Muscle layer of colon (tissue), 2 donors: ENCODE data around the gene PRKG1.

ENCODE experiments used
- H3K27ac ChIP-seq: one replicate; pipeline ENCODE4 v1.7.0; 2013; ENCODE audit warnings: low read depth, mild to moderate bottlenecking, low read length, moderate library complexity
- H3K27me3 ChIP-seq, 2 donors: one replicate each; pipeline ENCODE4 v1.7.0; 2013; ENCODE audit warnings: low read length in 2 of 2, mild to moderate bottlenecking in 2 of 2; ENCODE audit not compliant: insufficient read depth in 2 of 2, control insufficient read depth in 1 of 2
- H3K36me3 ChIP-seq: one replicate; pipeline ENCODE4 v1.7.0; 2013; ENCODE audit warnings: mild to moderate bottlenecking, low read length; ENCODE audit not compliant: insufficient read depth
- H3K4me1 ChIP-seq: one replicate; pipeline ENCODE4 v1.7.0; 2013; ENCODE audit warnings: mild to moderate bottlenecking, low read length; ENCODE audit not compliant: insufficient read depth
- H3K4me3 ChIP-seq, 2 donors: one replicate each; pipeline ENCODE4 v1.7.0; 2013; ENCODE audit warnings: low read length in 2 of 2, low read depth in 1 of 2, mild to moderate bottlenecking in 1 of 2, moderate library complexity in 1 of 2
- H3K9ac ChIP-seq: one replicate; pipeline ENCODE4 v1.7.0; 2013; ENCODE audit warnings: low read length
- H3K9me3 ChIP-seq: one replicate; pipeline ENCODE4 v1.7.0; 2013; ENCODE audit warnings: mild to moderate bottlenecking, low read length
- donor health status: abdominal sarcoma.
- donor health status: Adenocarcinoma of cecum.

The PRKG1 gene

DNA sequence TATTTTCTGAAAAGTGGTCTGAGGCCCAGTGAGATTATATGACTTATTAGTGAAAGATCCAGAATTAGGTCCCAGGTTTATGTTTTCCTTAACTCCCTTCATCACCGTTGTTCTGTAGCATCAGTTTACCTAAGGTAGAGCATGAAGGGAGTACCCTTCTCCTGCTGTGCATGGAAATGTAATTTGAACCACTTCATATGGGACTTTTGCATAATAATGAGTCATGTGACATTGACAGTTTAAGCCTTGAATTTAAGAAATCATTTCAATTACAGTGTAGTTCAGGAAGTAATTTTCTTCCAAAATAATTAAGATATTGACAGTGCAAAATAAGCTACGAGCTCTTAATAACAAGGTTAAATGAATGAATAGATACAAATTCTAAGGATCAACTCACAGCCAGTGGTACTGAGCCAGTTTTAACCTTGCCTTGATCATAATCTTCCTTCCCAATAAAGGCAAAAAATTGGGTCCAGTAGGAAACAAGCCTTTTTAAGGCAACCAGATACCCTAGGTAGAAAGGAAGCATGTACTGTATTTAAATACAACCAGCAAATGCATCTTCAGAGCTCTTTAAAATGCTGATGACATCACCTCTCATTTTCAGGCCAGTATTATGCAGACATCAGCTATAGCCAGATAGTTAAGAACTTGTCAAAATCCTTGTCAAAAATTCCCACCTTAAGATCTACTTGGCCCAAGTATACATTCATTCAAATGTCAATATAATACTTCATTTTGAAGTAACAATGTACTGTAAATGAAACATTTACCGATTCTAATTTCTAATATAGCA is 1191.0 kb downstream of the PRKG1 start:
- no peaks in the 10 kb centered on the region for H3K9me3 ChIP-seq
- H3K9ac ChIP-seq, result no peak overlapping the region
- H3K27me3 ChIP-seq, result no peaks in the 10 kb centered on the region
- no peaks in the 10 kb centered on the region for H3K4me1 ChIP-seq
- H3K4me3 ChIP-seq, result no peak overlapping the region
- H3K27ac ChIP-seq, result no peak overlapping the region
- no peaks in the 10 kb centered on the region for H3K36me3 ChIP-seq

DNA sequence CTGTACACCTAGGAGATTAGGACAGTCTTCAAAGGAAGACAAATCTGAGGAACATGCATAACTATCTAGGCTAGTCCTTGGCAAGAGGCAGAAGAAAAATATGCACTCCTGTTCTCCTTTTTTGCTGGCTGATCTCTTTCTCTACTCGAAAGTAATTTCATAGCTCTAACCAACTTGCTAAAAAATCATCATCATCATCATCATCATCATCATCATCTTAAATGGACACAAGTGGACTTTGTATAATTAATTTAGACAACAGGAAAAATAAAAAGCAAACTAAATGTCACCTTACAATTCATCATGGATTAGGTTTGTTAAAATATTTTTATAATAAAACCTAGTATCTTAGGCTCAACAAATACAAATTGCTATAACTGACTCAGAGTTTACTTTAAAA is 1192.6 kb downstream of the PRKG1 start:
- Histone ChIP-seq H3K36me3 (no peaks in the 10 kb centered on the region), H3K4me3 (no peak overlapping the region), H3K9ac (no peak overlapping the region), H3K4me1 (no peaks in the 10 kb centered on the region), H3K27ac (no peak overlapping the region), H3K27me3 (no peaks in the 10 kb centered on the region), H3K9me3 (no peaks in the 10 kb centered on the region)

DNA sequence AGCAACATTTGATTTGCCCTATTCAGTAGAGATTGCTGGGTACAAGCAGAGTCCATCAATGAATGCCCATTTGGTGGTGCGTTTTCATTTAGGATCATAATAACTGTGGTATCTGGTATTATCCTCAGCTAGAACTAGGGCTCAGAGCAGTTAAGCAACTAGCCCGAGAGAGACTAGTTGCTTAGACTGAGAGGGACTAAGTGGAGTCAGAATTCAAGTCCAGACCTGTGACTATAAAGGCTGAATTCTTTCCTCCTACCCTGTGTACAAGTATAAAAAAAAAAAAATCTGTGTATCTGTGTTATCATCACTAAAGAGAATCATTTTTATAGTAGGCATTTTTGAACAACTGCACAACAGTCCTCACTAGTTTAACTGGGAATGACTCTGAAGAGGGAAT is 1194.5 kb downstream of the PRKG1 start:
- H3K4me1 ChIP-seq, result no peaks in the 10 kb centered on the region
- no peaks in the 10 kb centered on the region for H3K36me3 ChIP-seq
- no peaks in the 10 kb centered on the region for H3K9me3 ChIP-seq
- no peak overlapping the region for H3K27ac ChIP-seq
- H3K27me3 ChIP-seq, result no peaks in the 10 kb centered on the region
- no peak overlapping the region for H3K9ac ChIP-seq
- no peak overlapping the region for H3K4me3 ChIP-seq

DNA sequence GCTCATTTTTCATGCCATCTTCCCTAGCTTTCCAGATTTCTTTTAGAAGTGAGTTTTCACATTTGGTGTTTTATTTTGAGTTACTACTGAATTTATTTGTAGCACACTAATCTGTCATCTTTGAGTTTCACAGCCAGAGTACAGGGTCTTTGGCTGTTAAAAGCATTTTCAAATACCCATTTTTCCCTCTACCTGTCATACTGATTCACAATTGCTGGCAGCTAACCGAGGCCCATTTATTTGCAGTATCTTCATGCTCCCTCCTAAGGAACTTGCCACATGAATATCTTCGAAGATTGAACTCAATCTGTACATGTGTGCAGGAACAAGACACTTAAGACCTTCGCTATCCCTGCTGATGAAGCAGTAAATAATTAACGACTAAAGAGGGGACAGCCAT is 1194.9 kb downstream of the PRKG1 start:
- Histone ChIP-seq H3K9me3 (no peaks in the 10 kb centered on the region), H3K27me3 (no peaks in the 10 kb centered on the region), H3K27ac (no peak overlapping the region), H3K4me3 (no peak overlapping the region), H3K4me1 (no peaks in the 10 kb centered on the region), H3K9ac (no peak overlapping the region), H3K36me3 (no peaks in the 10 kb centered on the region)

DNA sequence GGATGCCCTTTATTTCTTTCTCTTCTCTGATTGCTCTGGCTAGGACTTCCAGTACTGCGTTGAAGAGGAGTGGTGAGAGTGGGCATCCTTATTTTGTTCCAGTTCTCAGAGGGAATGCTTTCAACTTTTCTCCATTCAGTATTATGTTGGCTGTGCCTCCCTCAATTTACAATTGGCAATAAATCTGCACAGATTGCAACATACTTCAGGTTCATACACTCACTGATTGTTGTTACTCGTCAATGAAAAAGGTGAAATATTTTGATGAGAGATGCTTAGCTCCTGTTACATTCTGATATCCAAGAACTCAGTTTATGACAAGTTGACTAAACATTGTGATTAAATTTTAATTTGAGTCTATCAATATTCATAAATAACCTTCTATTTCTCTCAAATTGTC is 1201.9 kb downstream of the PRKG1 start:
- Histone ChIP-seq H3K36me3 (no peaks in the 10 kb centered on the region), H3K4me3 (no peak overlapping the region), H3K9me3 (no peaks in the 10 kb centered on the region), H3K27ac (no peak overlapping the region), H3K9ac (no peak overlapping the region), H3K27me3 (no peaks in the 10 kb centered on the region), H3K4me1 (no peaks in the 10 kb centered on the region)

DNA sequence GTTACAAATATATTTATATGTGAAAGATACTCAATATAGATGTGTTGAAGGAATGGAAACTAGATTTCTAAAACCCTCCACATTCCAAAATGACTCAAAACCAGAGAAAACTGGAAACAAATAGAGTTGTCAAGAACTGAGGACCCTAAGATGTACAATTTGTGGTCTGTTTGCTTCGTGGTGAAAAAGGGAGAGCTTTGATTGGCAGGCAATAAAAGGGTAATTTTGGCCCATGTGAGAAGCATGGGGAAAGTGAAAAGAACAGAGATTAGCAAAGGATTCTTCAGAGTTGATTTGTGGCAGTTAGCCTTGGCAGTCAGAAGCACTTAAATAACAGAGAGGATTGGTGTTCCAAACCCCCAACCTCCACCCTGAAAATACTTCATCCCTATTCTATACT is 1202.7 kb downstream of the PRKG1 start:
- Histone ChIP-seq H3K9me3 (no peaks in the 10 kb centered on the region), H3K9ac (no peak overlapping the region), H3K27ac (no peak overlapping the region), H3K36me3 (no peaks in the 10 kb centered on the region), H3K27me3 (no peaks in the 10 kb centered on the region), H3K4me3 (no peak overlapping the region), H3K4me1 (no peaks in the 10 kb centered on the region)

DNA sequence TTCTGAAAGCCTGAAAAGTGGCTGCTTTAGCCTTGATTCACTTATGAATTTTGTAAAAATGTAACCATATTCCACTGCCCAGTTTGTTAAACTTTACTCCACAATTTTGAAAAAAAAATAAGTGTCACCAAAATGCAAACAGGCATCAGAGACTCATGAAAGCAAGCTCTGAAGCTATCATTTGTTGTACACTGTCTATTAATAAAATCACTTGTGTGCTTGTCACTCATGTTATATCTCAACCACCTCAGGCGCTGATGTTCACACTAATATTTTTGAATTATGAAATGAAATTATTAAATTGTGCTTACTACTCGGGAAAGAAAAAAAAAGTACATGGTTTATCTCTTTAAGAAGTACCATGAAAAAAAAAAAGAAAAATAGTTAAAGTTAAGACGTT is 1205.3 kb downstream of the PRKG1 start:
- no peaks in the 10 kb centered on the region for H3K4me1 ChIP-seq
- H3K27ac ChIP-seq, result no peak overlapping the region
- H3K9ac ChIP-seq, result no peak overlapping the region
- H3K9me3 ChIP-seq, result no peaks in the 10 kb centered on the region
- H3K4me3 ChIP-seq, result no peak overlapping the region
- peaks cover 6% of the 10 kb centered on the region for H3K36me3 ChIP-seq
- no peaks in the 10 kb centered on the region for H3K27me3 ChIP-seq

DNA sequence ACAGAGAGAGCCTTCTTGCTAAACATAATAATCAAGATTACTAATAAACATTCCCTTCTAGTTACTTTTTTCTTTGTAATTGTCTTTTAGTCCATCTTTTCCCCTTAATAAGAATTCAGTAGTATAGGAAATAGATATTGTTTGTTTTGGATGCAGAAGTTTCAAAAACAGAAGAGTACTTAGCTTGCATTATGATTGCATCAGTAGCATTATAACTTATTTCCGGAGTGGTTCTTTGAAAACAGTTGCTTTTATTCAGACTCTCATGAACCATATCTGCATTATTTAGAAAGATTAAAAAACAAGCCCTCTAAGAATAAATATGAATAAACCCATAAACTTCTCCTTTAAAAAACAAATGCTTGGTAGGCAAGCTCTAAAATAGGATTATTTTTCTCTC is 1205.8 kb downstream of the PRKG1 start:
- Histone ChIP-seq H3K9me3 (no peaks in the 10 kb centered on the region), H3K27ac (no peak overlapping the region), H3K36me3 (peaks cover 6% of the 10 kb centered on the region), H3K9ac (no peak overlapping the region), H3K4me3 (no peak overlapping the region), H3K27me3 (no peaks in the 10 kb centered on the region), H3K4me1 (no peaks in the 10 kb centered on the region)

DNA sequence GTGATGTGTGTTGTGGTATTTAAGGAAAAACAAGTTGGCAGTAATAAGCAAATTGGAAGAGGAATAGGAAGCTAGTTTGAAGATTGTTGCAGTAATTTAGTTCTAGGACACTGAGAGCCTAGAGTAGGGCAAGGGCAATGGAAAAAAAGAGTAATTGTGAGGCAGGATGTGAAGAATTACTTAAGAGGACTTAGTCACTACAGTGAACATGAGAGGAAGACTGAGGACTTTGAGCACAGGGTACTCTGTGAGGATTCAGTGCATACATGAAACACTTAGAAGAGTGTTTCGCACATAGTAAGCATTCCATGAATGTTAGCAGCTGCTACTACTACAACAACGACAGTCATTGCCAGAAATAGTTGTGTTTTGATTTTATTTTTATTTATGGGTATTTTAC is 1208.9 kb downstream of the PRKG1 start:
- H3K4me3 ChIP-seq, result no peak overlapping the region

DNA sequence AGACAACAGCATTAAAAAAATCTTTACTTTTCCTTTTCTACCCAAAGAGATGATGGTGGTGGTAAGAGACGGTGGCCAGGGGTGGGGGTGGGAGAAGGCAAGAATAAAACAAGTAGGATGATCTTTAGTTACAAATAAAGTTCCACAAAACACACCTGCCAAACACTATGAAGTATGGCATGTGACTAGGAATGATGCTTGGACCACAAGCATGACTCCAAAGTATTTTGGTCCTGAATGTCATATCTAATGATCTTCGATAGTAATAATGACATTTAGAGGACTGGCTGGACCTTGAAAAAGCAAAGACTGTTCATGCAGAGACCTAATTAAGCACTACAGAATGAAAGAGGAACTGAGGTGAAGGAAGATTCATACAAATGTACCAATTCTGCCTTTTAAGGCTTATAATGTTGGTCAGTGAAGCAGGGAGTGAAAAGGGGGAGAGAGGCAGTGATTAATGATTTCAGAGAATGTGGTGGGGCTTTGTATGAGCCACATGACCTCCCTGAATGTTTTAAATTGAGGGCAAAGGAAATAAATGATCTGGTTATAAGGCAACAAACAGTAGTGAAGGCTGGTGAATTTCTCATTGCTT is 1210.2 kb downstream of the PRKG1 start:
- H3K4me1 ChIP-seq, result no peaks in the 10 kb centered on the region
- H3K36me3 ChIP-seq, result peaks cover 6% of the 10 kb centered on the region
- H3K27ac ChIP-seq, result no peak overlapping the region
- H3K27me3 ChIP-seq, result no peaks in the 10 kb centered on the region
- H3K9ac ChIP-seq, result no peak overlapping the region
- no peaks in the 10 kb centered on the region for H3K9me3 ChIP-seq
- no peak overlapping the region for H3K4me3 ChIP-seq

More for the DNA sequence above, 1208.9 kb downstream of the PRKG1 start:
- Histone ChIP-seq H3K4me1 (no peaks in the 10 kb centered on the region), H3K9ac (no peak overlapping the region), H3K27me3 (no peaks in the 10 kb centered on the region), H3K27ac (no peak overlapping the region), H3K9me3 (no peaks in the 10 kb centered on the region), H3K36me3 (peaks cover 6% of the 10 kb centered on the region)

DNA sequence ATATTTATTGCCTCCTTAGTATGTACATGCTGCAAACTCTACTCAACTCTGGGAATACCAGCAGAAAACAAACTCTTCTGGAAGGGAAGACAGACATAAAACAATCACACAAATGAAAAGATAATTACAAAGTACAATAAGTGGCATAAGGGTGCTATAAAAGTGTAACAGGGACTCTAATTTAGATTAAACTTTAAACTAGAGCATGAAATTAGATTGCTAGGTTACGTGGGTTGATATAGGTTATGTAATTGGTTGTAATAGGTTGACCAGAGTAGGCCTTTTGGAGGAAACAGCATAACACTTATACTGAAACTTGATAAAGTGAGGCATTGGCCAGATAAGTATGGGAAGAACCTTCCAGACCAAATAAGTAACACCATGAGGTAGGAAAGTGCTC is 1213.6 kb downstream of the PRKG1 start:
- H3K36me3 ChIP-seq, result peaks cover 6% of the 10 kb centered on the region
- no peak overlapping the region for H3K9ac ChIP-seq
- H3K27ac ChIP-seq, result no peak overlapping the region
- no peaks in the 10 kb centered on the region for H3K27me3 ChIP-seq
- H3K4me3 ChIP-seq, result no peak overlapping the region
- no peaks in the 10 kb centered on the region for H3K9me3 ChIP-seq
- no peaks in the 10 kb centered on the region for H3K4me1 ChIP-seq

DNA sequence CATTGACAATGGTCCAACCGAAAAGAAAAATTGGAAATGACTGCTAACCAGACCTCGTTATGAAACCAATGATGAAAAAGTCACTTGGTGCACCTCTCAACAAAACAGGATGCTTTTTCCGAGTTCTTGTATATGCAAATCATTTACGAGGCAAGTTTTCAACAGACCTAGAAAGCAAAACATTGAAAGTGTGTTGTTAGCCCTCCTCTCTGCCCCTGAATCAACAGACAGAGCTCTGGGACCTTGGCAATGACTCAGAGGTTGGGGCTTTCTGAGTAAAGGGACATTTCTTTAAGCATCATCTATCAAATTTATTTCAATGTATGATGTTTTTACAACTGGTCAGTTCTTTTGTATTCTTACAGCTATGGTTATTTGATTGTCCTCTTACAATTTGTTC is 1223.5 kb downstream of the PRKG1 start:
- no peaks in the 10 kb centered on the region for H3K27me3 ChIP-seq
- no peaks in the 10 kb centered on the region for H3K36me3 ChIP-seq
- no peak overlapping the region for H3K27ac ChIP-seq
- H3K4me1 ChIP-seq, result no peaks in the 10 kb centered on the region
- no peak overlapping the region for H3K9ac ChIP-seq
- H3K4me3 ChIP-seq, result no peak overlapping the region
- no peaks in the 10 kb centered on the region for H3K9me3 ChIP-seq
